Aorta (tissue), 5 donors: Measurements from ENCODE around the gene FAM171A1. TPM values are rescaled to one million over a fixed set of nuclear protein-coding genes. Genes with fewer than 3 reads are reported as not detected.
A peak's percentile ranks its signal among the peaks of the same experiment; 100 is the strongest.
"Not testable (repeated sequence)": the region's sequence is repeated elsewhere in the genome, so short reads cannot be mapped to it uniquely, and the experiment has no call there.

Source experiments
- ATAC-seq: fragments of 200-7000 bp; cut with Tn5 transposase; one replicate; pipeline ENCODE4 v1.9.1; 2022; ENCODE audit warnings: moderate library complexity; ENCODE audit not compliant: low FRiP score
- DNase-seq, 2 donors: peaks; one replicate each; pipeline ENCODE4 v3.0.0-alpha.2; 2020
- H3K27ac ChIP-seq, 2 donors: one replicate each; pipeline ENCODE4 v1.5.1; 2013; ENCODE audit warnings: low read length in 2 of 2, mild to moderate bottlenecking in 2 of 2, moderate library complexity in 2 of 2, control low read depth in 1 of 2, inconsistent platforms in 1 of 2, low read depth in 1 of 2
- H3K27me3 ChIP-seq, 2 donors: one replicate each; pipeline ENCODE4 v1.6.1; 2013; ENCODE audit warnings: control low read depth in 1 of 2, low read length in 1 of 2, mild to moderate bottlenecking in 1 of 2, moderate library complexity in 1 of 2; ENCODE audit not compliant: insufficient read depth in 2 of 2, control insufficient read depth in 1 of 2
- H3K36me3 ChIP-seq, 2 donors: one replicate each; pipeline ENCODE4 v1.6.1; 2013; ENCODE audit warnings: control low read depth in 1 of 2, low read length in 1 of 2, mild to moderate bottlenecking in 1 of 2; ENCODE audit not compliant: insufficient read depth in 2 of 2, control insufficient read depth in 1 of 2
- H3K4me1 ChIP-seq, 2 donors: one replicate each; pipeline ENCODE4 v1.6.1; 2013; ENCODE audit warnings: low read length in 2 of 2, control low read depth in 1 of 2, mild to moderate bottlenecking in 1 of 2, moderate library complexity in 1 of 2; ENCODE audit not compliant: insufficient read depth in 2 of 2, control insufficient read depth in 1 of 2
- H3K4me3 ChIP-seq, 2 donors: one replicate each; pipeline ENCODE4 v1.5.1; 2013; ENCODE audit warnings: low read length in 2 of 2, control low read depth in 1 of 2, mild to moderate bottlenecking in 1 of 2
- H3K9me3 ChIP-seq: one replicate; pipeline ENCODE4 v1.6.1; 2013; ENCODE audit warnings: mild to moderate bottlenecking, low read length; ENCODE audit not compliant: control insufficient read depth
- WGBS, 2 donors: extraction: QIAGEN DNeasy Blood & Tissue Kit; methylation state at CpG; one replicate each; pipeline ENCODE4 v1.1.7; 2013; 5-methylcytosine and 5-hydroxymethylcytosine counted together
- intact Hi-C, 2 donors: fragments of 100-400 bp; cut with DNase I; formaldehyde crosslinking; loops; one replicate each; pipeline versions ENCODE4 v1.14.2 to v1.15.0; 2022
- long read RNA-seq, 2 donors: library from polyadenylated mRNA; unstranded; transcript quantifications; one replicate each; pipeline ENCODE4 v2.0.0, GENCODE V29; 2020 to 2021
- polyA plus RNA-seq, 2 donors: library from polyadenylated mRNA; stranded (reverse); fragments of 200-250 nt; gene quantifications; one replicate each; pipeline ENCODE4 v1.2.3, GENCODE V29; 2013
- total RNA-seq, 2 donors: library from RNA; stranded (reverse); fragmentation: NEBNext Ultra II Directional; extraction: Animal tissue kit (Norgen Biotek cat#: 25700); gene quantifications; one replicate each; pipeline ENCODE4 v1.2.1, GENCODE V29; 2021
- donor health status: healthy with polysubstance abuse.
- donor health status: Bipolar disorder and iron deficiency.
- donor health status: DM: no; HTN: no; CAD: no.
- donor health status: DM: no; HTN: no; CAD: no.
- donor health status: DM: yes; HTN: yes; CAD: no.

FAM171A1 gene
- 10 to 100 TPM; 11.2 to 21.4 TPM for total RNA-seq
- polyA plus RNA-seq, result 1 to 10 TPM; 2.8 to 3.9 TPM
- long read RNA-seq, donor 1, partial matches to known transcripts, result 4 of 32 reads
- long read RNA-seq, donor 1, other reads (novel, unspliced or antisense), result 26 of 32 reads
- long read RNA-seq, donor 2, partial matches to known transcripts, result 11 of 33 reads
- long read RNA-seq, donor 2, other reads (novel, unspliced or antisense), result 18 of 33 reads

DNA sequence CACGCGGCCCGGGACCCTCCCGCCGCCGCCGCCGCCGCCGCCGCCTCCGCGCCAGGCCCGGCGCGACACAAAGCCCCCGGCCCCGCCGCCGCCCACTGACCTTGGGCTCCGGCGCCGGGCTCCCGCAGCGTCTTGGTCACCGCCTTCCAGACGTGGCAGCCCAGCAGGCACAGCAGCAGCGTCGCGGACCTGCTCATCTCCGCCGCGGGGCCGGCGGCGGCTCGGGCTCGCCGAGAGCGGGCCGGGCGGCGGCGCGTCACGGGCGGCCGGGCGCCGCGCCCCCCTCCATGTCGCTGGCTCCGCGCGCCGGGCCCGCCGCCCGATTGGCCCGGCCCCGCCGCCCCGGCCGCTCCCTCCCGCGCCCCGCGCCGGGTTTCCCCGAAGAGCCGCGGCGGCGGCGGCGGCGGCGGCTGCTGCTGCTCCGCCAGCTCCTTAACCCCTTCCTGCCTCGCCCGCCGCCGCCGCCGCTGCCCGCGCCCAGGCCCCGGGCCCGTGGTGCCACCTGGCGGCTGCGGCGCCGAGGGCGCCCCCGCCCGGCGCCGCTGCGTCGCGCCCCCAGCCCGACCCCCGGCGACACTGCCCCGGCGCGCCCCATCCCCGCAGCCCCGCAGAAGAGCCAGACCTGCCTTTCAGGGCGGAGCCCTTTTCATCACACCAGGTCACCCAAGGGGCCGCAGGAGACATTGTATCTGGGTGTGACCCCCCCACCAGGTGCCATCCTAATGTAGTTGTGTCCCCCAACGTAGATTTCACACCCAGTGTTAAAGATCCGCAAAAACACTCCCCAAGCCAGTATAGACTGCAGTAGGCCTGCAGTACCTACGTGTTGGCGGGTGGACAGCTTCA is at the start of gene FAM171A1:
Gene FAM171A1 (minus strand): TSS at position 434 of the 846 bp plus-strand sequence. CDS start 237 bp downstream, at position 197.
- H3K27me3 ChIP-seq, result no peaks in the 10 kb centered on the region
- H3K4me3 ChIP-seq, result peak within 1 kb of the TSS; percentile 95 to 100
- DNase-seq, result peak; percentile 53 to 85
- H3K9me3 ChIP-seq, result no peaks in the 10 kb centered on the region
- 2 to 6% methylated on average over 34 to 115 of the region's 115 CpGs for WGBS, 2 donors
- ATAC-seq, result peak; percentile 72
- no peak within 1 kb of the TSS for H3K27ac ChIP-seq
- no peaks in the 10 kb centered on the region for H3K36me3 ChIP-seq
- H3K4me1 ChIP-seq, result no peaks in the 10 kb centered on the region
- intact Hi-C loops, result loop anchor here (2.0 to 5.0 kb wide), 2 partner anchors 110 to 159 kb away; no protein-coding TSS in a partner anchor

GRCh38 chr10:15420858-15421257 is 49.8 kb upstream of the FAM171A1 start:
- intact Hi-C loops, result no loop called here

DNA sequence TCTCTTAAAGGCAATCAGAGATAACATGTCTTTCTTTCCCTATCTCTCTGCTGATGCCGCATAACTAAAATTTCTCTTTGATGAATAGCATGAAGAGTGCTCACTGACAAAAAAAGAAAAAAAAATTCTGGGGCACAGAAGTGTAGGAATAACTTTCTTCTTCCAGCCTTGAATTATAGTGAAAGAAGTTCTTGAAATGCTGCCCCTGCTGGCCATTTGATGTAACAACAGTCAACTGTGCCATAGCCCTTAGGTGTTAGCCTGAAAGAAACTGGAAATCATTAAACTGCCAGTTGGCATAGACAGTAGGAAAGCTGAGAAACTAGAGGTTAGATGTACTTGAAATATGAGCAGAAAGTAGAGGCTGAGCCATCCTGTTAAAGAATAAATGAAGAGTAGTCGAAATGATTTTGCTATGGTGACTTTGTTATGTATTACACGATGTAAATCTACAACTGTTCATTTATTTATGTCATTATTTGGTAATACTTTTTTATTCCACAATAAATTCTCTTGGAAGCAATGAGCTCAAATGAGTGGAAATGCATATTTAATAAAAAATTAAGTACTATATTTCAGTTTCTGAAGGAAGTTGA is 48.3 kb upstream of the FAM171A1 start:
- ATAC-seq, result peak; percentile 66
- DNase-seq, result no peak
- intact Hi-C loops, result no loop called here

More at GRCh38 chr10:15420858-15421257, 49.8 kb upstream of the FAM171A1 start:
- no peaks in the 10 kb centered on the region for H3K27me3 ChIP-seq
- no peak overlapping the region for H3K4me3 ChIP-seq
- WGBS, 2 donors, result 84 to 87% methylated on average over 4 of the region's 4 CpGs
- ATAC-seq, result no peak
- H3K9me3 ChIP-seq, result no peaks in the 10 kb centered on the region
- no peaks in the 10 kb centered on the region for H3K4me1 ChIP-seq
- H3K27ac ChIP-seq, result no peak overlapping the region
- no peak for DNase-seq
- no peaks in the 10 kb centered on the region for H3K36me3 ChIP-seq

GRCh38 chr10:15416034-15416433 is 44.9 kb upstream of the FAM171A1 start:
- Histone ChIP-seq H3K4me1 (no peaks in the 10 kb centered on the region), H3K4me3 (no peak overlapping the region), H3K9me3 (no peaks in the 10 kb centered on the region), H3K36me3 (no peaks in the 10 kb centered on the region), H3K27me3 (no peaks in the 10 kb centered on the region), H3K27ac (no peak overlapping the region)
- intact Hi-C loops, result no loop called here
- 83 to 91% methylated on average over 1 of the region's 1 CpG for WGBS, 2 donors
- DNase-seq (no peak), ATAC-seq (no peak)

More for the DNA sequence above, 48.3 kb upstream of the FAM171A1 start:
- H3K9me3 ChIP-seq, result no peaks in the 10 kb centered on the region
- H3K4me3 ChIP-seq, result no peak overlapping the region
- no peaks in the 10 kb centered on the region for H3K27me3 ChIP-seq
- no peaks in the 10 kb centered on the region for H3K4me1 ChIP-seq
- 49 to 51% methylated on average over 3 of the region's 3 CpGs for WGBS, 2 donors
- H3K36me3 ChIP-seq, result no peaks in the 10 kb centered on the region
- H3K27ac ChIP-seq, result no peak overlapping the region

- 30 to 31% methylated on average over 4 of the region's 4 CpGs for WGBS, 2 donors
- ATAC-seq, result no peak
- no peak for DNase-seq
These were observed 39.9 kb upstream of the FAM171A1 start for GRCh38 chr10:15411010-15411409.

DNA sequence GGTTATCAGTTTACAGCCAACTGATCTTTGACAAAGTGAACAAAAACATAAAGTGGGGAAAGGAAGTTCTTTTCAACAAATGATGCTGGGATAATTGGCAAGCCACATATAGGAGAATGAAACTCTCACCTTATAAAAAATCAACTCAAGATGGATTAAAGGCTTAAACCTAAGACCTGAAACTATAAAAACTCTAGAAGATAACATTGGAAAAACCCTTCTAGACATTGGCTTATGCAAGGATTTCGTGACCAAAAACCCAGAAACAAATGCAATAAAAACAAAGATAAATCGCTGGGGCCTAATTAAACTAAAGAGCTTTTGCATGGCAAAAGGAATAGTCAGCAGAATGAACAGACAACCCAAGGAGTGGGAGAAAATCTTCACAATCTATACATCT is 38.3 kb upstream of the FAM171A1 start:
- H3K27me3 ChIP-seq, H3K9me3 ChIP-seq, ATAC-seq, H3K4me1 ChIP-seq, H3K36me3 ChIP-seq, DNase-seq, H3K27ac ChIP-seq, intact Hi-C loops, H3K4me3 ChIP-seq: not testable (repeated sequence)
- 96 to 97% methylated on average over 2 of the region's 2 CpGs for WGBS, 2 donors

More at GRCh38 chr10:15411010-15411409, 39.9 kb upstream of the FAM171A1 start:
- Histone ChIP-seq H3K9me3 (no peaks in the 10 kb centered on the region), H3K4me3 (no peak overlapping the region), H3K27ac (no peak overlapping the region), H3K36me3 (no peaks in the 10 kb centered on the region), H3K4me1 (no peaks in the 10 kb centered on the region), H3K27me3 (no peaks in the 10 kb centered on the region)
- intact Hi-C loops, result no loop called here

DNA sequence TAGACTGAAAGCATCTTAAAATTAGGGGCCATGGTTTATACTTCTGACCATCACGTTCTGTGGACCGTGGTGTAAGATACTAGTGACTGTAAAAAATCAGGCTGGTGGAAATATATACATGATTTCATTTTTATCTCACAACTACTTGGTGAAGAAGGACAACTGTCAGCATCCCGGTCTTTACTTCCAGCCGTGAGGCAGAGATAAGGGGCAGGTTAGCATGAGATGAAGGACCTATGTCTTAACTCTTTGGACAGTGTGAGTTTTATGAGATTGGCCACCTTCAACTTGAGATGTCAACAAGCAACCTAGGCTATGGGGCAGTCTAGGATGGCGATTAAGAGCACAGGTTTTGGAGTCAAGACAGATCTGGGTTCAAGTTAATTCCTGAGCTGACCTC is 37.5 kb upstream of the FAM171A1 start:
- Histone ChIP-seq H3K27me3 (no peaks in the 10 kb centered on the region), H3K4me1 (no peaks in the 10 kb centered on the region), H3K4me3 (no peak overlapping the region), H3K27ac (no peak overlapping the region), H3K9me3 (no peaks in the 10 kb centered on the region), H3K36me3 (no peaks in the 10 kb centered on the region)
- no peak for ATAC-seq
- intact Hi-C loops, result no loop called here
- 90 to 92% methylated on average over 5 of the region's 5 CpGs for WGBS, 2 donors
- DNase-seq, result no peak

- Histone ChIP-seq H3K9me3 (no peaks in the 10 kb centered on the region), H3K4me1 (no peaks in the 10 kb centered on the region), H3K36me3 (no peaks in the 10 kb centered on the region), H3K27me3 (no peaks in the 10 kb centered on the region), H3K4me3 (no peak overlapping the region), H3K27ac (no peak overlapping the region)
- no peak for ATAC-seq
- no peak for DNase-seq
- intact Hi-C loops, result no loop called here
- WGBS, 2 donors, result 96 to 97% methylated on average over 3 of the region's 3 CpGs
These were observed 34.2 kb upstream of the FAM171A1 start for GRCh38 chr10:15405319-15405718.
